NCI-H69 (cell line): ENCODE results near the gene GRIK2.
A peak's percentile ranks its signal among the peaks of the same experiment; 100 is the strongest.

Source experiments
- DNase-seq: peaks from one replicate; lab custom pipeline; 2025; lab: John Stamatoyannopoulos, UW

GRIK2 gene

GRCh38 chr6:101783287-101783686 lies 389.8 kb downstream of the GRIK2 start:
- no peak for DNase-seq

GRCh38 chr6:101784094-101784493 lies 390.6 kb downstream of the GRIK2 start:
- no peak for DNase-seq

DNA sequence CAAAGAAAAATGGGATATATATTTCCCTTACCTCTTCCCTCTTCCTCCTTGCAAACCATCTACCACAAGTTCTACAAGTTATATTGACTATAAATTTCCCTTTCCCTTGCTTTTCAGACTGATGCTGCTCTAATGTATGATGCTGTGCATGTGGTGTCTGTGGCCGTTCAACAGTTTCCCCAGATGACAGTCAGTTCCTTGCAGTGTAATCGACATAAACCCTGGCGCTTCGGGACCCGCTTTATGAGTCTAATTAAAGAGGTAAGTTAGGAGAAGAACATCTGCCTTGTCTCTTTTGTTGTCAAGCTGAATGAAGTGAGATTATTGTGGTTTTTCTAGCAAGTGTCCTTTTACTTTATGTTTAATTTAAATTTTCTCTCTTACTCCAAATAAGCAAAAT lies 406.0 kb downstream of the GRIK2 start:
- DNase-seq = peak; percentile 66

DNA sequence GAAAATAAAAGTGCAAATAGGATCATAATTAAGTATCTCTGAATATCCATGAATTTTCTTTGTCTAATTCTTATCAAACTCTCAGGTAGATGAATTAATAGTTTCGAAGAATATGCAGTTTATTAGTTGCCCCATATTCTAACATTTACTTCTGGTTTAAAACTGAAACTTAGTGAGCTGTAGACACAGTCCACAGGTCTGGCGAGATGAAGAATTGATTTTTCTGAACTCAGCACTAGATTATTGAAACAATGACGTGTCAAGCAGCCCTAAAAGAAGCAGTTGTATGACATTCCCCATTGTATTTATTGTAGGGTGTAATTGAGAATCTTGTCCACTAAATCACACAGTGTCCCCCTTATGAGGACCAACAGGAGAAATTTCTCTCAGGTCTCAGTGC lies 407.1 kb downstream of the GRIK2 start:
- peak; percentile 12 for DNase-seq

DNA sequence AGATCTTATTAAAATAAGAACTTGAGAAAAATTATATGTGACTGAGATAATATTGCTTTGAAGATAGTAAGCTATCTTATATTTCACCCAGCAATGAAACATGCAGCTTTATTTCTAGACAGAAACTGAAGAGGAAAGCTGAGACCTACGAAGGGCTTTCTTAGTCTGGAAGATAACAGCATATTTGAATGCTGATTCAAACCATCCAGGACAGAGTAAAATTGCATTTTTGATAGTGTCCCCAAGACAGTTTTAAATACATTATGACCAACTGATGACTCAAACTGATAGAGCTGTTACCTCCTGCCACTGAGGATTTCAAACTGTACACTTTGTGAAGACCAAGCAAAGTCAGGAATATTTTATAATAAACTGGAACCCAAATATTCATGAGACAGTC lies 409.6 kb downstream of the GRIK2 start:
- no peak for DNase-seq

DNA sequence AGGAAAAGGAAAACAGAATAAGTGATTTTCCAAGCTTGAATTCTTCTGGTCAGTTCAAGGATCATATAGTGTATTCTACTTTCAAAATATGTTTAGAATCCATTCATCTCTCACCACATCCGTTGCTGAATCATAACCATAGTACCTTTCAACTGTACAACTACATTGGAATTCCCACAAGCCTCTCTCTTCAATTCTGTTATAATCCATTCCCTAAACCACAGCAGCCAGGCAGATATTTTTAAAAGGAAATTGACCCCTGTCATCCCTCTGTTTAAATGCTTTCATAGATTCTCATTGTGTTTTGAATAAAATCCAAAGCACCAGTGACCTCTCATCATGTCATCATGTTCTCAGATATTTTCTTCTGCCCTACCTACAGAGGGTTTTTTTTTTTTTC lies 412.7 kb downstream of the GRIK2 start:
- DNase-seq = no peak

DNA sequence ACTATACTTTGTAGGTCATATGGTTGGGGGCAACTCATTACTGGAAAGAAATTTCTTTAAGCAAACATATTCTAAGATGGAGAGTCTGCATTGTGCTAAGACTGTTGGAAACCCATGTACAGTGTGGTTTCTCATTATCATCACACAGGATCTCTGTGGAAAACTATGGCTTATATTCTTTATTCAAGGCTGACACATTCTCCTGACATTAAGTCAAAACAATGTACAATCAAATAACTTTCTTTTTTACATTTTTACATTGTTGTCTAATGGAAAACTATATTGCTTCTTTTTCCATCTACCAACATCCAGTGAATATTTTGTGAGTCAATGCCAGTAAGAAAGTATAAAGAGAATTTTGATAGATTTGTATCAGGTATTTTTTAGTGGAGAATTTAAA lies 417.6 kb downstream of the GRIK2 start:
- DNase-seq = no peak

DNA sequence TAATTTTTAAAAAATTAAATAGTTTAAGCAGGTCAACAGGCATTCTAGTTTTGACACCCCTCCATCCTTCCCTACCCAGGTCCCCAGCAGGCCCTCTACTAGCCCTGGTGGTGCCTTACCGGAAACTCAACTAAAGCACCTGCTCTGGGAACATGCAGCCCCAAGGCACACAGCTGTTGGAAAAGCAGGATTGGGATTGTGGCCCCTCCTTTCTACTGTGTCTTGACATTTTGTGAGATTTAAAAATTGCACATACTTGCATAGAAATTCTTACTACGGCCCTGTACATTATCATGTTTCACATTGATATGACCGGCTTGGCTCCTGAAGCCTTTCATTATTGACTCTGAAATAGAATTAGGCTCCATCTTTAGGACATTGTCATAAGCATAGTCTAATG lies 423.2 kb downstream of the GRIK2 start:
- peak; percentile 16 for DNase-seq

GRCh38 chr6:101818051-101818450 lies 424.5 kb downstream of the GRIK2 start:
- peak; percentile 34 for DNase-seq

DNA sequence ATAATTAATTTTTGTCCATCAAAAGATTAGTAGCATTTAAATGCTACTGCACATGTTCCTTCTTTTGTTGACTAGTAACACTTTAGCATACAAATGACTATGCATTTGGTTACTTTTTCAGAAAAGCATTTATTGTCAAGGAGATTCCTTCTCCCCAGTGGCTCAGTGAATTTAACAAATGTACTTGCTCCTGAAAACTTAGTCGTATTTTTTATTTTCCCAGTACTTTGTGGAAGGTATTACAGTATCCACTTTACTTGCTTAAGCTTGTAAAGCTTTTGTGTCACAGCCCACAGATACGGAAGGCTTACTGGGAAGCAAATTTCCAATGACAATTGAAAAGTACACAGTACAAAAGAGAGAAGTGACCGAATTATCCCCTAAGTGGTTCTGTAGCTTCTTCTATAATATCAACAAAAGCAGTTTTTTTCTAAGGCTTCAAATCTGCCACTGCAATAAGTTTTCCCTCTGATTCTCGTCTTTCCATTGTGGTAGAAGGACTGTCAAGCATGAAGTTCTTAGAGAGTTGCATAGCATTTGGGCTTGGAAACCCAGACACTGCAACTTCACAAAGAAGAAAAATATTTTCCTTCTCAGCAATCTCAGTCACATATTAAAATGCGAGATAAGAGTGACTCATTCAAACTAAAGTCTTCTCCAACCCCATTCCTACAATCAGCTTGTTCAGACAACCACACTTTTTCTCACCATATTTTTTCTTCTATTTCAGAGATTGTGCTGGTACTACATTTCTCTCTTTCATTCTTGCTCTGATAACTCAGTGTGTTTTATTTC lies 431.2 kb downstream of the GRIK2 start:
- DNase-seq = no peak

DNA sequence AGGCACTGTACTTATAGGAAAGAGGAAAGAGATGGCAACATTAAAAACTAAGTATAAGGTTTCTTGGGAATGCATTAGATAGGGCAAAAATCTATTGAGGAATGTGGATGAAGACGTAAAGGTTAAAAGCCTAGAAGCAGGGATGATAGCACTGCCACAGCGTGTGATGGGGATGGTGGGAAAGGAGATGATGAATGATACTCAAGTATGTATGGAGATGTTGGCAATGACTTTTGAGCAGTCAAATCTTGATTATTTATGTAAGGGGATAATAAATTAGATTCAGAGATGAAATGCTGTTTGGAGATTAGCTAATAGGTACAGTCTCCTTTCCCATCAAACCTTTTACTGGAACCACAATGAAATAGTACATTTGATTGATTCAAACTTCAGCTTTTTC lies 432.8 kb downstream of the GRIK2 start:
- no peak for DNase-seq

DNA sequence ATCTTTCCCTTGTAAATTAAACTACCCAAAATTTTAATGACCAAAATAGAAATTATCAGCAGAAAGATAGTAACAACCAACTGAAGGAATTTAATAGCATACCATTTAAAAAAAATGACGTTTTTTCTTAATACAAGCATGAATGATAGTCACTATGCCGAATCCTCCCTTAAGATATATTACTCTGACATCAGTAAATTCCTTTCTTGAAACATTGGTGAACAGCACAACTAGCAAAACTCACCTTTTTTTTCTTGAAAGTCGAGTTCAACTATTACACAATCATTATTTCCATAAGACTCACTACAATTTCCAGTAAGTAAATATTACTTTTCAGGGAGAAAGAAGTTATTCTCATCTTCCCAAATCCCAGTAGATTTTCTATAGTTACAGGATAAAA lies 433.2 kb downstream of the GRIK2 start:
- no peak for DNase-seq

GRCh38 chr6:101830501-101831031 lies 437.1 kb downstream of the GRIK2 start:
- peak; percentile 37 for DNase-seq

DNA sequence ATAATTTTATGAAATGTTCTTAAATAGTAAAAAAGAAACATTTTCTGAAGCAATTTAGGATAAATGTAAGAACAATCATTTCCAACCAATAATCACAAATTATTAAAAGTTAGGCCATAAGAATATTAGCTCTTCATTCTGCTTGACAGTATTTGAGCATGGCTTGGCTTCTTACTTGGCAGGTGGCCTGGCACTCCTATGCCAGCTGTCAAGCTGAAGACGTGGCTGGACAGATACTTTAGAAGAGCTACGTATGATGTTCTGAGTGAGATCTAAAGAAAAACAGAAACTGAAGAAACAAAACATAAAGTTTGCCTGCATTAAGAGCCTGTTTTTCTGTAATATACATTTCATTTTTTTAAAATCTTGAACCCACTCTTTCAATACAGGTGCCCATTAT lies 438.9 kb downstream of the GRIK2 start:
- peak; percentile 24 for DNase-seq

- no peak for DNase-seq
Measured at GRCh38 chr6:101840100-101840499, 446.6 kb downstream of the GRIK2 start.

- no peak for DNase-seq
Measured at GRCh38 chr6:101845172-101845571, 451.7 kb downstream of the GRIK2 start.

DNA sequence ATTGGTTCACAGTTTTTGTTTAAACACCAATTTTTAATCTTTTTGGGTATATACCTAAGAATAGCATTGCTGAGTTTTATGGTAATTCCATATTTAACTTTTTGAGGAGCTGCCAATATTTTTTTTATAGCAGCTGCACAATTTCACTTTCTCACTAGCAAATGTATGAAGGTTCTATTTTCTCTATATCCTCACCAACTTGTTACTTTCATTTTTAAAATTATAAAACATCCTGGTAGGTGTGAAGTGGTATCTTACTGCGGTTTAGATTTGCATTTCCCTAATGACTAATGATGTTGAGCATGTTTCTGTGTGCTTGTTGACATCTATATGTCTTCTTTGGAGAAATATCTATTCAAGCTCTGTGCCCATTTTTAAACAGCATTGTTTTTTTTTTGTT lies 452.1 kb downstream of the GRIK2 start:
- no peak for DNase-seq

GRCh38 chr6:101847690-101848089 lies 454.2 kb downstream of the GRIK2 start:
- DNase-seq = peak; percentile 21

- no peak for DNase-seq
Measured at GRCh38 chr6:101851911-101852310, 458.4 kb downstream of the GRIK2 start.

DNA sequence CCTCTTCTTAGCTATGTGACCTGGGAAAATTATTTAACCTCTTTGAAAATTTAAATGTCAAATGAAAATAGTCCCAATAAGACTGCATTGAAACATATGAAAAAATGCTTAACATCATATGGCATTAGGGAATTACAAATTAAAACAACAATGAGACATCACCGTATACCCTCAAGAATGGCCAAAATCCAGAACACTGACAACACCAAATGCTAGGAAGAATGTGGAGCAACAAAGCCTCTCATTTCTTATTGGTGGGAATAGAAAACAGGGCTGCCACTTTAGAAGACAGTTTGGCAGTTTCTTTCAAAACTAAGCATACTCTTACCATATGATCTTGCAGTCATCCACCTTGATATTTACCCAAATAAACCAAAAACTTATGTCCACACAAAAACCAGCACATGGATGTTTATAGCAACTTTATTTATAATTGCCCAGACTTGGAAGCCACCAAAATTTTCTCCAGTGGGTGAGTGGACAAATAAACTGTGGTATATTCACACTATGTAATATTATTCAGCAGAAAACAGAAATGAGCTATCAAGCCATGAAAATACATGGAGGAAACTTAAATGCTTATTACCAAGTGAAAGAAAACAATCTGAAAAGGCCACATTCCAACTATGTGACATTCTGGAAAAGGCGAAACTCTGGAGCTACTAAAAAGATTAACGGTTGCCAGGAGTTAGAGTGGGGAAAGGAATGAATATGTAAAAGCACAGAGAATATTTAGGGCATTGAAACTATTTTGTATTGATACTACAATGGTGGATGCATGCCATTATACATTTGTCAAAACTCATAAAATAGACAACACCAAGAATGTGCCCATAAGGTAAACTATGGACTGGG lies 459.9 kb downstream of the GRIK2 start:
- no peak for DNase-seq

GRCh38 chr6:101876431-101876830 lies 482.9 kb downstream of the GRIK2 start:
- peak; percentile 96 for DNase-seq

DNA sequence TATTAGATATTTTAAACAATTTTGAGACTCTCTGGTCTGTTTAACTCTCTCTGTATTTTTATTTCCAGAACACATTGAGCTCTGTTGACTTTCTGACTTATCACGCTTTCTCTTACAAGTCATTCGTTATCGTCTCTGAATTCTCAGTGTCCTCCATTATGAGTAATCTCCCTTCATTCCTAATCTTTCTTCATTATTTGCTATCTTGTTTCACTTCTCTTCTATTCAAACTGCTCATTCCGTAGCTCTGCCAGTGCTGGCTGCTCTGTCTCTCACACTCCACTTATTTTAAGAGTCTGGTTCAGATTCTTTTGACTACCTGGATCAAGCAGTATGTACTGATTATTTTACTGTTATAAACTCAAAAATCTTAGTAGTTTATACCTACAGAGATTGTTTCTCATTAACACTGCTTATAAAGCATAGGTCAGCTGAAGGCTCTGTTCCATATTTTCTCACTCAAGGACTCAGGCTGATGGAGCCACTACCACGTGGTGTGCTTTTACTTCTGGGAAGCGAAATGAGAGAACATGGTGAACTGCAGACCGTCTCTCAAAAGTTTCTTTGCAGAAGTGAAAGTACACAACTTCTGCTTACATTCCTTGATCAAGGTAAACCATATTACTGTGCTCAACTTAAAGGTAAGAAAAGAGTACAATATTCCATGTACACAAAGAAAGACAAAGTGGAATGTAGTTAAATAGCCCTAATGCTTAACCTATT lies 485.2 kb downstream of the GRIK2 start:
- no peak for DNase-seq
